KMS-11 (cell line): ENCODE results near the gene PUM2.

ENCODE experiments used
- H2AFZ ChIP-seq: fragments of 200-600 bp; sonication (generic); 2 replicates; pipeline ENCODE4 v1.6.1; 2016; ENCODE audit warnings: antibody characterized with exemption, mixed run types, low read depth
- H3K27ac ChIP-seq: fragments of 200-600 bp; sonication (generic); 2 replicates; pipeline ENCODE4 v1.6.1; 2016; ENCODE audit warnings: mild to moderate bottlenecking, mixed run types
- H3K27me3 ChIP-seq: fragments of 200-600 bp; sonication (generic); 2 replicates; pipeline ENCODE4 v1.6.1; 2017; ENCODE audit warnings: mild to moderate bottlenecking, low read depth, mixed run types, moderate library complexity; ENCODE audit not compliant: insufficient read depth
- H3K36me3 ChIP-seq: fragments of 200-600 bp; sonication (generic); 2 replicates; pipeline ENCODE4 v1.6.1; 2017; ENCODE audit warnings: mild to moderate bottlenecking, mixed run types; ENCODE audit not compliant: insufficient read depth
- H3K4me1 ChIP-seq: fragments of 200-600 bp; sonication (generic); 2 replicates; pipeline ENCODE4 v1.6.1; 2016; ENCODE audit warnings: mild to moderate bottlenecking, low read depth, mixed run types; ENCODE audit not compliant: poor library complexity, severe bottlenecking
- H3K4me2 ChIP-seq: fragments of 200-600 bp; sonication (generic); 2 replicates; pipeline ENCODE4 v1.7.0; 2016; ENCODE audit warnings: mild to moderate bottlenecking, mixed run types
- H3K4me3 ChIP-seq: fragments of 200-600 bp; sonication (generic); IDR thresholded peaks from 2 replicates; pipeline ENCODE4 v1.6.1; 2017; ENCODE audit warnings: low read depth, low read length, mixed read lengths; ENCODE audit not compliant: insufficient read depth
- H3K79me2 ChIP-seq: fragments of 200-600 bp; sonication (generic); 2 replicates; pipeline ENCODE4 v1.6.1; 2016; ENCODE audit warnings: low read depth, mixed run types; ENCODE audit not compliant: insufficient read depth
- H3K9ac ChIP-seq: fragments of 200-600 bp; sonication (generic); 2 replicates; pipeline ENCODE4 v1.6.1; 2016; ENCODE audit warnings: mild to moderate bottlenecking, mixed run types
- H4K20me1 ChIP-seq: fragments of 200-600 bp; sonication (generic); 2 replicates; pipeline ENCODE4 v1.6.1; 2016; ENCODE audit warnings: mild to moderate bottlenecking, mixed run types; ENCODE audit not compliant: insufficient read depth
- TF ChIP-seq, protein P1 (sequence below): fragments of 200-600 bp; sonication (generic); conservative IDR thresholded peaks from 2 replicates; pipeline ENCODE4 v1.6.1; 2017; ENCODE audit warnings: low read depth, mild to moderate bottlenecking, antibody characterized with exemption, low read length, moderate library complexity, mixed read lengths

The PUM2 gene

DNA sequence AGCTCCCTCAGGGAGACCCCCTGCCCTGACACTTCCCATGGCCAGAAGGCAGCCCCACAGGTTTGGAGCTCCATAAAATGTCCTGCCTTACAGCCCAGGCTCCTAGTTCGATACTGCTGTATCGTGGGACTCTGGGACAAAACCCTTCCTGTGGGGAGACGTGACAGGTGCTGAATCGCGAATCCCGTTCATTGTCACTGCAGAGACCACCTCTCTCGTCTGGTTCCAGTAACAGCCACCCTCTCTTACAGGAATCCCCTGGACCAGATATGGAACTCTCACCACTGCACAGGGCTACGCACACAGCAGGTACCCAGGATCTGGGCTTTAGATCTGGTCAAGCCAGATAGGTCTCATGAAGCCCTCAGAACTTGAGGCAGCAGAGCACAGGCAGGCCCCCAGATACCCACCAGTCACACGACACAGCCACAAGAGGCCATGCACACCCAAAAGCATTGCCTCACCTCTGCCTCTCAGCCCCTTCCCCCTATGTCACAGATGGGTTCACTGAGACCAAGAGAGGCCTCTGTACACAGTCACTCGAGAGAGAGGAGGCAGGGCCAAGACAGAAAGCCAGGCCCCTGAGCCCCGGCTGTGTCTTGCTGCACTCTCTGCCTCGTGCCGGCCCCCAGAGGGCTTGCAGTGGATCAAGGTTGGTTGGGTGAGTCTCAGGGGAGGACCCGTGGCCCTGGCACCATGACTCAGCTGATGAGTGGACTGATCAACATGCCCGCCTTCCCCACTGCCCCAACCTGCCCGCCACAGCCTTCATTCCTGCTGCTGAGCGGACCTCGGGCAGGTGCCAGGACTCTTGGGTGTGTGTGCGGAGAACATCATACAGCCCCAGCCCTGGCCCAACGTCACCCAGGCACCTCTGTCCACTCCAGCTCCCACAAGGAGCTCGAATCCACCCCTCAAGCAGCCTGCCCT lies 133.3 kb downstream of the PUM2 start:
- no peak overlapping the region for H2AFZ ChIP-seq
- H4K20me1 ChIP-seq, result no peaks in the 10 kb centered on the region
- H3K4me1 ChIP-seq, result peaks cover 51% of the 10 kb centered on the region
- no peaks in the 10 kb centered on the region for H3K27me3 ChIP-seq
- no peak overlapping the region for H3K27ac ChIP-seq
- no peak overlapping the region for H3K4me3 ChIP-seq
- TF ChIP-seq, protein P1, sequence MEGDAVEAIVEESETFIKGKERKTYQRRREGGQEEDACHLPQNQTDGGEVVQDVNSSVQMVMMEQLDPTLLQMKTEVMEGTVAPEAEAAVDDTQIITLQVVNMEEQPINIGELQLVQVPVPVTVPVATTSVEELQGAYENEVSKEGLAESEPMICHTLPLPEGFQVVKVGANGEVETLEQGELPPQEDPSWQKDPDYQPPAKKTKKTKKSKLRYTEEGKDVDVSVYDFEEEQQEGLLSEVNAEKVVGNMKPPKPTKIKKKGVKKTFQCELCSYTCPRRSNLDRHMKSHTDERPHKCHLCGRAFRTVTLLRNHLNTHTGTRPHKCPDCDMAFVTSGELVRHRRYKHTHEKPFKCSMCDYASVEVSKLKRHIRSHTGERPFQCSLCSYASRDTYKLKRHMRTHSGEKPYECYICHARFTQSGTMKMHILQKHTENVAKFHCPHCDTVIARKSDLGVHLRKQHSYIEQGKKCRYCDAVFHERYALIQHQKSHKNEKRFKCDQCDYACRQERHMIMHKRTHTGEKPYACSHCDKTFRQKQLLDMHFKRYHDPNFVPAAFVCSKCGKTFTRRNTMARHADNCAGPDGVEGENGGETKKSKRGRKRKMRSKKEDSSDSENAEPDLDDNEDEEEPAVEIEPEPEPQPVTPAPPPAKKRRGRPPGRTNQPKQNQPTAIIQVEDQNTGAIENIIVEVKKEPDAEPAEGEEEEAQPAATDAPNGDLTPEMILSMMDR, result no peak
- H3K9ac ChIP-seq, result no peak overlapping the region
- no peaks in the 10 kb centered on the region for H3K36me3 ChIP-seq
- no peaks in the 10 kb centered on the region for H3K79me2 ChIP-seq
- H3K4me2 ChIP-seq, result no peak overlapping the region

DNA sequence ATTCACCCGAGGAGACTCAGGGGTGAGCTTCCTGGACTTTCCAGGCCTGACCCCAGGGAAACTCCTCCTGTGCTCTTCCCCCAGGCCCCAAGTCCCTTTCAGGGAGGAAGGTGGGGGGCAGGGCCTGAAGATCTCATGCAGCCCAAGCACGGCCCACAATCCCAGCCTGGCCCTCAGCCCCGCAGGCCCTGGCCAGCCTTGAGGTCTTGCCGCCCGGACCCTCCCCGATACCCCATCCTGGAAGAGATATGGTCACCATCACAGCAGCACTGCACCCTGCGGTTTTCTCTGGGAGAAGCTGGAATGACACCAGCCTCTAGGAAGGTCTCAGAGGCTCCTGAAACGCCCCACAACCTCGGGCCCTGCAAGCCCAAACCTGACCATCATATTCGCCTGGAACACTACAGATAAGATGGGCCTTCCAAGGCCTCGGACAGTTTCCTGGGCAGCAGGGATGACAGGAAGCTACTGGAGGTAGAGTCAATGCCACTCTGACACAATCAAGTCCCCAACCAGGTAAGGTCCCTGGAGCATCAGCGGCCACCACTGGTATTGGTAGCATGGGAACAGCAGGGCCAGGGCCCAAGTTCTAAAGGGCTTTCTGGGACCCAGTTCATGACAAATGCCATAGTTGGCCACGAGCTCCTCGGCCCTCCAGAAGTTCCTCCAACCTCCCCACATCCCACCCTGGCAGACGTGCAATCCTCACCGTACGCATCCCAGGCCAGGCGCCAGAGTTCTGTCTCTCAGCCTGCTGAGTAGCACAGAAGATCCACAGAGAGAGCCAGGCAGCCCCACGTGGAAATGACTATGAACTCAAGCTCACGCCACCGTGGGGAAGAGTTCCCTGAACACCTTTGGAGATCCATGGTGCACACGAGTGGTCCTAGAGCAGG lies 134.3 kb downstream of the PUM2 start:
- H3K4me2 ChIP-seq, result no peak overlapping the region
- no peak overlapping the region for H2AFZ ChIP-seq
- H3K36me3 ChIP-seq, result no peaks in the 10 kb centered on the region
- TF ChIP-seq, protein P1, result no peak
- H3K4me3 ChIP-seq, result no peak overlapping the region
- no peak overlapping the region for H3K9ac ChIP-seq
- no peaks in the 10 kb centered on the region for H3K27me3 ChIP-seq
- no peaks in the 10 kb centered on the region for H4K20me1 ChIP-seq
- peaks cover 49% of the 10 kb centered on the region for H3K4me1 ChIP-seq
- no peak overlapping the region for H3K27ac ChIP-seq
- H3K79me2 ChIP-seq, result no peaks in the 10 kb centered on the region

DNA sequence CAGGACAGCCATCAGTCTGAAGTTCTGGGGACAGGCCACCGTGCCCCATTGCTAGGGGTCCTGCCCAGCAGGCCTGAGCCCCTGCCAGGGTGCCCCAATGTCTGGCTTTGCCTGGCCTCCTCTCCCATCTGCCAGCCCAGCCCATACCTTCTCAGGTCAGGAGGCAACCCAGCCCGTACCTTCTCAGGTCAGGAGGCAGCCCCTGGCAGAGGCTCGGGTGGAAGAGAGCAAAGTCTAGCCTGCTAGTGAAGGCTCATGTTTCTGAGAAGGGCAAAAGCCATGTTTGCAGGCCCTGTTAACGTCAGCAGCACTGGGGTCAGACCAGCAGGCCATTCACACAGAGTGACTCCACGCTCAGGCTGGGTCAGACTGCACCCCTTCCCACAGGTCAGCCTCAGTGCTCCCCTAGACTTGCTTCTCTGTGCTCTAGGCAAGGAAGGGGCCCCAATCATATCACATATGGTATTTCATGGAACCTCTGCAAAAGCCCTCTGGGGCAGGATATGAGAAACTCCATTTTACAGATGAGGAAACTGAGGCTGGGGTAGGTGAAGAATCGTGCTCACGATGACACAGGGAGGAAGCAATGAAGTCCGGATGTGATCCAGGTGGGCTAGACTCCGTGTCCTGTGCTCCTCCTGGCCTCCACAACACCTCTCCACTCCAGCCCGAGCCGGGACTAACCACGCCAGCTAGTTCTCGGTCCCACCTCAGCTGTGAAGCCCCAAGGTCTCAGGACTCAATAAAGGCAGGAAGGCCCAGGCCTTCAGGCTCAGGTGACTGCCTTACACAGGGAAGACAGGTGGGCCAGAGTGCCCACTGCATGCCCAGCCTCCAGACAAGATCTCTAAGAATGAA lies 135.2 kb downstream of the PUM2 start:
- H3K36me3 ChIP-seq, result no peaks in the 10 kb centered on the region
- no peaks in the 10 kb centered on the region for H3K27me3 ChIP-seq
- no peak overlapping the region for H2AFZ ChIP-seq
- H3K4me1 ChIP-seq, result peaks cover 42% of the 10 kb centered on the region
- H3K4me3 ChIP-seq, result no peak overlapping the region
- H4K20me1 ChIP-seq, result no peaks in the 10 kb centered on the region
- TF ChIP-seq, protein P1, result no peak
- H3K27ac ChIP-seq, result peak overlapping the region; percentile 14; the same call in 1 of the 2 replicates
- H3K79me2 ChIP-seq, result no peaks in the 10 kb centered on the region
- H3K9ac ChIP-seq, result no peak overlapping the region
- peak overlapping the region; percentile 61; the same call in 1 of the 2 replicates for H3K4me2 ChIP-seq
